ENCODE measurements around the gene KLRG1. TPM values are rescaled to one million over a fixed set of nuclear protein-coding genes. Genes with fewer than 3 reads are reported as not detected.

KLRG1 gene
- total RNA-seq, 4 donors from 2014 or later, result 0.26 to 5.1 (median 1.5) TPM; not detected in 1

DNA sequence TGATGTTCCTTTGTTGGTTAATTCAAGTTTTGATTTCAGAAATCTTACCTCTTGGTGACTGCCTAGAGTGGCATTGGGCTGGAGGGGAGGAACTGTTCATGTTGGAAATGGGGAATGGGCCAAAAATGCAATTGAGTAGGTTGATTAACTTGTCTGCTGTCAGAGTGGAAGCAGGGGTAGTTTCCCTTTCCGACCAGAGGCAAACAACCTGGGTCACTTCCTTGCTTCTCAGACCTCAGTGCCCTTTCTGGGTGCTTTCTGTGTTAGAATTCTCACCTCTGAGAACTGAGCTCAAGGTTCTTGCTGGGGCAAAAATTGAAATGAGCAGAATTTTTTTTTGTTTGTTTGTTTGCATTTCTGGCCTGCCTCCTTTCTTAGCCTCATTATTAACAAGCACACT is 37.6 kb upstream of the KLRG1 start:
- DNase-seq, result no peak
- TF ChIP-seq, protein P1, sequence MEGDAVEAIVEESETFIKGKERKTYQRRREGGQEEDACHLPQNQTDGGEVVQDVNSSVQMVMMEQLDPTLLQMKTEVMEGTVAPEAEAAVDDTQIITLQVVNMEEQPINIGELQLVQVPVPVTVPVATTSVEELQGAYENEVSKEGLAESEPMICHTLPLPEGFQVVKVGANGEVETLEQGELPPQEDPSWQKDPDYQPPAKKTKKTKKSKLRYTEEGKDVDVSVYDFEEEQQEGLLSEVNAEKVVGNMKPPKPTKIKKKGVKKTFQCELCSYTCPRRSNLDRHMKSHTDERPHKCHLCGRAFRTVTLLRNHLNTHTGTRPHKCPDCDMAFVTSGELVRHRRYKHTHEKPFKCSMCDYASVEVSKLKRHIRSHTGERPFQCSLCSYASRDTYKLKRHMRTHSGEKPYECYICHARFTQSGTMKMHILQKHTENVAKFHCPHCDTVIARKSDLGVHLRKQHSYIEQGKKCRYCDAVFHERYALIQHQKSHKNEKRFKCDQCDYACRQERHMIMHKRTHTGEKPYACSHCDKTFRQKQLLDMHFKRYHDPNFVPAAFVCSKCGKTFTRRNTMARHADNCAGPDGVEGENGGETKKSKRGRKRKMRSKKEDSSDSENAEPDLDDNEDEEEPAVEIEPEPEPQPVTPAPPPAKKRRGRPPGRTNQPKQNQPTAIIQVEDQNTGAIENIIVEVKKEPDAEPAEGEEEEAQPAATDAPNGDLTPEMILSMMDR (IDR thresholded peaks at IDR 0.05), result no peak
- no peak for TF ChIP-seq POLR2A (IDR thresholded peaks at IDR 0.05)
- Histone ChIP-seq H3K27me3 (no peaks in the 10 kb centered on the region), H3K4me1 (peaks cover 0 to 10% of the 10 kb centered on the region in 2 donors), H3K36me3 (no peaks in the 10 kb centered on the region), H3K27ac (no peak overlapping the region), H3K4me3 (no peak overlapping the region), H3K9me3 (no peaks in the 10 kb centered on the region)
- intact Hi-C loops (cut with DNase I; ENCODE audit: low total_unique reads), result no loop called here

DNA sequence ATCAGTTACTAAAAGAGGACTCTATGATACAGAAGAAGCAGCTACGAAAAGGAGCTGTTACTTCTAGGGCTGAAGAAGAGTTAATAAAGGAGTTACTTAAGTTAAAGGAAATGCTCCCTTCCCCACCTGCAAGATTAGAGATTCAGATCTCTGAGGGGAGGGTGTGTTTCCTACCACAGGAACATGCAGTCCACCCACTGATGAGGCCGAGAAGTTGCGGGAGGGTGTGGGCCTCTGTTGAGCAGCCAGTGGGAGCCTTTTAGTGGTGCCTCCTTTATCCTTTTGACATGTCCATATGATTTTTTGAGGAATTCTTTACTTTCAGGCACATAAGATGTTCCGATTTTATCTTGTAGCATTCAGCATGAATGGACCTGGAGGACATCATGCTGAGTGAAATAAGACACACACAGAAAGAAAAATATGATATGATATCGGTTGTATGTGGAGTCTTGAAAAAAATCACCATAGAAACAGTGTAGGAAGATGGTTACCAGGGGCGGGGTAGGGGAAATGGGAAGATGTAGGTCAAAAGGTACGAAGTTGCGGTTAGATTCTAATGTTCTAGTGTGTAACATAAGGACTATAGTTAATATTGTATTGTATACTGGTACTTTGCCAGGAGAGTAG is 35.5 kb upstream of the KLRG1 start:
- Histone ChIP-seq H3K27ac (no peak overlapping the region), H3K27me3 (no peaks in the 10 kb centered on the region), H3K36me3 (no peaks in the 10 kb centered on the region), H3K4me1 (no peaks in the 10 kb centered on the region), H3K9me3 (no peaks in the 10 kb centered on the region), H3K4me3 (no peak overlapping the region)
- intact Hi-C loops (cut with DNase I; ENCODE audit: low total_unique reads), result no loop called here
- TF ChIP-seq POLR2A (IDR thresholded peaks at IDR 0.05), result no peak
- TF ChIP-seq, protein P1 (IDR thresholded peaks at IDR 0.05), result no peak
- DNase-seq, result no peak

DNA sequence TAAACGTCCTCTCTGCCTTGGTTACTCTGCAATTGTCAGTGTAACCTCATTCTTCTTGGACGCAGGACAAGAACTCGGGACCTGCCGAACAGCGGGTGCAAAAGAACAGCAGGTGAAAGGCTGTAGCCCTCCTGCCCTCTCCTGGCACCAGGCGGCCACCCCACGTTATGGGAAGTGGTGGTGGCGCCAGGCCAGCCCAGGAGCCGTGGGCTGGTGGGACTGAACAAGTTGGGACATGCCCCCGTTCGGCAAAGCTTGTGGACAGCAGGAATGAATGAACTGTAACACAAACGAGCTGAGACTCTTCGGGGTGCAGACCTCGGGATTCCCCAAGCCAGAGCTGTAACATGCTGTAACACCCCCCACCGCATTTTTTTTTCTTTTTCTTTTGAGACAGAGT is 33.3 kb upstream of the KLRG1 start:
- intact Hi-C loops (cut with DNase I; ENCODE audit: low total_unique reads), result no loop called here
- no peak for DNase-seq
- H3K36me3 ChIP-seq, result no peaks in the 10 kb centered on the region
- no peaks in the 10 kb centered on the region for H3K4me1 ChIP-seq
- no peak overlapping the region for H3K27ac ChIP-seq
- no peak overlapping the region for H3K4me3 ChIP-seq
- H3K9me3 ChIP-seq, result no peaks in the 10 kb centered on the region
- H3K27me3 ChIP-seq, result no peaks in the 10 kb centered on the region
- TF ChIP-seq, protein P1 (IDR thresholded peaks at IDR 0.05), result no peak
- TF ChIP-seq POLR2A (IDR thresholded peaks at IDR 0.05), result no peak

DNA sequence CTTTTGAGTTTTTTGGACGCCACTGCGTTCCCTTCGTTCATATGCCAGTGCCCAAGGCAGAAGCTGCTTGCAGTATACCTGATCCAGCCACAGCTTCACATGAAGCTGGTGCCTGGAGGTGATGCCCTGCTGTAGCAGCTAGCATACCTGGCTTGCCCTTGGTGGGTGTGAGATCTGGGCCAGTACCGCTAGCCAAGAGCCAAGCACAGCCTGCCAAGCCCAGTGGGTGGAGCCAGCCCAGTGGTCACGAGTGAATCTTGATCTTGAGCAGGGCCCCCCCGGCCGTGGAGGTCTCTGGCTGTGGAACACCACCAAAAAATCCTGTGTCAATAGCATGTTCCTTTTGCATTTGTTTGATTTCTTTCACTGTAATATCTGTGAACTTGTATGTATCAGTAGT is 32.6 kb upstream of the KLRG1 start:
- DNase-seq, result no peak
- intact Hi-C loops (cut with DNase I; ENCODE audit: low total_unique reads), result no loop called here
- H3K4me3 ChIP-seq, result no peak overlapping the region
- TF ChIP-seq, protein P1 (IDR thresholded peaks at IDR 0.05), result no peak
- TF ChIP-seq POLR2A (IDR thresholded peaks at IDR 0.05), result no peak
- no peaks in the 10 kb centered on the region for H3K27me3 ChIP-seq
- no peaks in the 10 kb centered on the region for H3K36me3 ChIP-seq
- H3K27ac ChIP-seq, result no peak overlapping the region
- H3K9me3 ChIP-seq, result no peaks in the 10 kb centered on the region
- no peaks in the 10 kb centered on the region for H3K4me1 ChIP-seq

DNA sequence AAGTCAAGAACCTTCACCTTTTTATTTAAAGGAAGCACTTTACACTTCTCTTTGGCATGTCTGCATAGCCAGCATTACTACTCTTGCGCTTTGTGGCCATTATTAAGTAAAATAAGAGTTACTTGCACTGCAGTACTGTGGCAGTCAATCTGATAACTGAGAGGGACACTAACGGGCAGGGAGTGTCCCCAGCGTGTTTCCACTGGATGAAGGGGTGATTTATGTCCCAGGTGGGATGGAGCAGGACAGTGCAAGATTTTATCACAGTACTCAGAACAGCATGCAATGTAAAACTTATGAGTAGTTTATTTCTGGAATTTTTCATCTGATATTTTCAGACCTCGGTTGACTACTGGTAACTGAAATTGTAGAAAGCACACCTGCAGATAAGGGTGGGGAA is 31.8 kb upstream of the KLRG1 start:
- H3K9me3 ChIP-seq, result no peaks in the 10 kb centered on the region
- no peak for DNase-seq
- no peak overlapping the region for H3K4me3 ChIP-seq
- H3K27me3 ChIP-seq, result no peaks in the 10 kb centered on the region
- no peaks in the 10 kb centered on the region for H3K36me3 ChIP-seq
- intact Hi-C loops (cut with DNase I; ENCODE audit: low total_unique reads), result no loop called here
- TF ChIP-seq, protein P1 (IDR thresholded peaks at IDR 0.05), result no peak
- no peak for TF ChIP-seq POLR2A (IDR thresholded peaks at IDR 0.05)
- H3K27ac ChIP-seq, result no peak overlapping the region
- H3K4me1 ChIP-seq, result no peaks in the 10 kb centered on the region
